Activated CD8-positive, alpha-beta T cell treated with anti-CD3 and anti-CD28 coated beads for 36 hours (primary cell): ENCODE results near the gene DAB2IP. TPM values are rescaled to one million over a fixed set of nuclear protein-coding genes. Genes with fewer than 3 reads are reported as not detected.

Source experiments
- ATAC-seq: fragments of 200-7000 bp; cut with Tn5 transposase; one replicate; pipeline ENCODE4 v1.10.0; 2021; ENCODE audit warnings: mild to moderate bottlenecking, moderate library complexity
- CTCF ChIA-PET: fragments of 350-600 bp; sonication (Branson Sonifier 250); formaldehyde crosslinking; loops from one replicate; lab custom pipeline; 2021; ENCODE audit warnings: antibody characterized with exemption; lab: Charles Lee
- POLR2A ChIA-PET: fragments of 350-600 bp; sonication (Branson Sonifier 250); formaldehyde crosslinking; loops from one replicate; lab custom pipeline; 2021; ENCODE audit warnings: antibody characterized with exemption; lab: Charles Lee
- DNase-seq: peaks from one replicate; pipeline ENCODE4 v3.0.0-alpha.2; 2020
- H3K27ac Mint-ChIP-seq: one replicate; pipeline ENCODE4 v1.8.0; 2021; ENCODE audit warnings: mild to moderate bottlenecking, mixed read lengths
- H3K27me3 Mint-ChIP-seq: one replicate; pipeline ENCODE4 v1.8.0; 2021; ENCODE audit warnings: mixed read lengths
- H3K36me3 Mint-ChIP-seq: one replicate; pipeline ENCODE4 v1.8.0; 2021; ENCODE audit warnings: low read depth, mixed read lengths
- H3K4me1 Mint-ChIP-seq: one replicate; pipeline ENCODE4 v1.8.0; 2021; ENCODE audit warnings: low read depth, mixed read lengths
- H3K4me3 Mint-ChIP-seq: one replicate; pipeline ENCODE4 v1.8.0; 2021; ENCODE audit warnings: mild to moderate bottlenecking, moderate library complexity, mixed read lengths
- H3K9me3 Mint-ChIP-seq: one replicate; pipeline ENCODE4 v1.8.0; 2021; ENCODE audit warnings: mixed read lengths
- CTCF ChIP-seq: fragments of 200-600 bp; IDR thresholded peaks from one replicate; pipeline ENCODE4 v1.8.0; 2022; ENCODE audit warnings: antibody characterized with exemption, mild to moderate bottlenecking
- intact Hi-C: fragments of 100-400 bp; cut with micrococcal nuclease; formaldehyde crosslinking; loops from one replicate; pipeline ENCODE4 v1.10.0; 2022
- total RNA-seq, 2 experiments: library from RNA; stranded (reverse); gene quantifications; one replicate each; pipeline ENCODE4 v1.2.3, GENCODE V29; 2021

Gene DAB2IP
- total RNA-seq, 2 experiments from 2014 or later, result 0.54 to 1.5 TPM

DNA sequence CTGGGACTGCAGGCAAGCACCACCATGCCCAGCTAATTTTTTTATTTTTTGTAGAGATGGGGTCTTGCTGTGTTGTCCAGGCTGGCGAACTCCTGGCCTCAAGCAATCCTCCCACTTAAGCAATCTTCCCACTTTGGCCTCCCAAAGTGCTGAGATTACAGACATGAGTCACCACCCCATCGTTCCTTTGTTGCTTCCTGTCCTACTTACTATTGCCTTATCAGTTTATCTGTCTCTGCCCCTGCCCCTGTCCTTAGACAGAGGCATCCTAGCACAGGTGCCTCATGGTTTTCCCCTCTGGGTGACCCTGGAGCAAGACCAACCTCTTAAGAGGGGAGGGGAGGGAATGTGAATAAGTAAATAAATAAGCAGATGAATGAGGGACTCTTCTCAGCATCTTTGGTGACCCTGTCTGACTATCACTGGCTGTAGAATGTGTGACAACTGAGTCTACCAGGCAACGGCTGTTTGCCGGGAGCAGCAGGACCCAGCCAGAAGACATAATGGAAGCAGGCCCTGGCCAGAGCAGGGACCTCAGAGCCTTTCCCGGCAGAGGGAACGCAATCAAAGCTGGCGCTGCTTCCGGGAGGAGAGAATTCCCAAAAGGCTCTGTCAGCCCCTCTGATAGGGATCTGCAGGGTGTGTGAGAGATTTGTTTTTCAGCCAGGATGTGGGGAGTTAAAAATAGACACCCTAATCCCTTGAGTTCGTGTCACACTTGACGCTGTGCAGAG, 43.8 kb upstream of the DAB2IP start:
- no peaks in the 10 kb centered on the region for H3K36me3 Mint-ChIP-seq
- peaks cover 36% of the 10 kb centered on the region for H3K27me3 Mint-ChIP-seq
- H3K9me3 Mint-ChIP-seq, result no peaks in the 10 kb centered on the region
- no peak overlapping the region for H3K27ac Mint-ChIP-seq
- no peak for TF ChIP-seq CTCF
- no peak overlapping the region for H3K4me3 Mint-ChIP-seq
- ATAC-seq (no peak), DNase-seq (no peak)
- POLR2A ChIA-PET, result no interaction called here
- H3K4me1 Mint-ChIP-seq, result peaks cover 4% of the 10 kb centered on the region
- CTCF ChIA-PET, result no interaction called here
- intact Hi-C loops, result no loop called here

DNA sequence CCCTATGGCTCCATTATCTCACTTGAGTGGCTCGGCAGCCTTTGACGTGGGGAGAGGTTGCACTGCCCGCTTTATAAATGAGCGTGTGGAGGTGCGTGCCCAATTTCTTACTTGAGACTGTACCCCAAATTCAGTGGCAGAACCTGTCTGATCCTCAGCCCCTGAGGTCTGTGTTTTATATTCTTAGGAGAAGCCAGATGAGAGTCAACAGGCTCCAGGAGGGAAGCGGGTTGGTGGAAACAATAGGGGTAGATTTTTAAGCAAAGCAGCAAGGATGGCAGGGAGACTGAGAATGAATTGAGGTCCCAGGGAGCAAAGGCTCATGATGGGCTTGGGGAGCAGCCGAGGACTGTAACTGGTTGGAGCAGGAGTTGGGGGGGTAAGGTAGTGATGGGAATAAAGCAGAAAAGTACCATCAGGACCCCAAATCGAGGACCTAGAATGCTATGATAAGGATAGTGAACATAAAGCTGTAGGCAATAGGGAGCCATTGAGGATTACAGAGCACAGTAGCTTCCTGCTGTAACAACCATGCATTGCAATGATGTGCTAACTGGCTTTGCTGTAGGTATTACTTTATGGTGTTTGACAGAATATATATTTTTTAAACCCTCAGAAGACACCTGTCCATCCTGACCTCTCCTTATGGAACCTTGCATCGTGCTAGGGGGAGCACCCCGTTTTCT, 43.1 kb upstream of the DAB2IP start:
- intact Hi-C loops, result no loop called here
- H3K9me3 Mint-ChIP-seq, result no peaks in the 10 kb centered on the region
- ATAC-seq, result no peak
- H3K36me3 Mint-ChIP-seq, result no peaks in the 10 kb centered on the region
- POLR2A ChIA-PET, result no interaction called here
- H3K4me1 Mint-ChIP-seq, result peaks cover 8% of the 10 kb centered on the region
- CTCF ChIA-PET, result interaction anchor here (1.2 kb wide), 1 partner anchor 12 kb away, joined by 4 read pairs; no protein-coding TSS in a partner anchor
- H3K4me3 Mint-ChIP-seq, result no peak overlapping the region
- peaks cover 33% of the 10 kb centered on the region for H3K27me3 Mint-ChIP-seq
- TF ChIP-seq CTCF, result no peak
- DNase-seq, result no peak
- H3K27ac Mint-ChIP-seq, result no peak overlapping the region

DNA sequence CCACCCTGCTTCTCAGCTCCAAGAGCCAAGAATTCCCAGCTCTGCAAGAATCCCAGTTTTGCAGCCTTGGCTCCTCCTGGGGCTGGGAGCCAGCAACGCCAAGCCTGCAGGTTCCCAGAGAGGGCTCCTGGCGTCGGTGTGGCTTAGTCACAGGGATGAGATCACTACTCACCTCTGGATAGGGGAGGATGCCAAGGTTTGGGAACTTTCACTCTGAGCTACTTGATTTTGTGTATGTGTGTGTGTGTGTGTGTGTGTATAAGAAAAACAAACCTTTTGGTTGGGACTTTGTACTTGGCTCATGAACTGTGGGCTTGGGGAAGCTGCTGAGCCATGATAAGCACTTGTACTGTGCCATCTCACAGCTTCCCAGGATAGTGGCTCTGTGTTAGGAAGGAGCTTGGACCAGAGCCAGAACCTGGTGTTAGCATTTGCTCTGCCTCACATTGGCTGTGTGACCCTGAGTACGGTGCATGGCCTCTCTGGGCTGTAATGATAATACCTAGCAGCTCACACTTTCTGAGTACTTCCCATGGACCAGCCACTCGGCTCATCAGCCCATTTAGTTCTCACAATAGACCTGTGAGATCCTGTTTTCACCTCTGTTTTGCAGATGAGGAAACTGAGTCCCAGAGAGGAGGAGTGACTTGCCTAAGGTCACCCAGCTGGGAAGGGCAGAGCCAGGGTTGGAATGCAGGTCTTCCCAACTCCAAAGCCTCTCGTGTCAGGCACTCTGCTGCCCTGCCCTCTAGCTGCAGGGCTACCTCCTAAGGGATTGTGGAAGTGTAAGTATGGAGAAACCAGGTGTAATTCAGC, 41.4 kb upstream of the DAB2IP start:
- ChIA-PET CTCF (interaction anchor here (1.2 kb wide), 1 partner anchor 10 kb away, joined by 4 read pairs; no protein-coding TSS in a partner anchor), POLR2A (no interaction called here)
- Mint-ChIP-seq H3K27ac (no peak overlapping the region), H3K4me1 (peaks cover 14% of the 10 kb centered on the region), H3K36me3 (no peaks in the 10 kb centered on the region), H3K4me3 (no peak overlapping the region), H3K9me3 (no peaks in the 10 kb centered on the region), H3K27me3 (peaks cover 34% of the 10 kb centered on the region)
- ATAC-seq (no peak), DNase-seq (no peak)
- intact Hi-C loops, result no loop called here
- TF ChIP-seq CTCF, result no peak

DNA sequence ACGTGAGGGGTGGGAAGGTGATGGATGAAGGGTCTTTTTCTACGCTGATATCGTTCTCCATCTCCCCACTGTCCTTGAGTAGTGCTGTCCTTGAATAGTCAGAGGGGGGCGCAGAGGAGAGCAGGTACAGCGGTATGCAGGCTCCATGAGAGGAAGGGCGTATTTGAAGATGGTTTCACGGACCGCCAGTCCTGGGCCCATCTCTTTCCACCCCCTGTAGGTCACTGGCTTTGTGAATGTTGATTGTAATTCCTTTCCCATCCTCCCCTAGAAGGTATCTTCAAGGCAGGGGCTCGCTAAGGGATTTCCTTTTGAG, 40.8 kb upstream of the DAB2IP start:
- peaks cover 33% of the 10 kb centered on the region for H3K27me3 Mint-ChIP-seq

More for the DNA sequence above, 40.8 kb upstream of the DAB2IP start:
- ChIA-PET POLR2A (no interaction called here), CTCF (no interaction called here)
- Mint-ChIP-seq H3K36me3 (no peaks in the 10 kb centered on the region), H3K9me3 (no peaks in the 10 kb centered on the region), H3K27ac (no peak overlapping the region), H3K4me1 (peaks cover 14% of the 10 kb centered on the region), H3K4me3 (no peak overlapping the region)
- intact Hi-C loops, result no loop called here
- no peak for DNase-seq
- ATAC-seq, result no peak
- TF ChIP-seq CTCF, result no peak
